Measurements from ENCODE around the gene CDV3.

Gene CDV3

GRCh38 chr3:133527081-133527715 is 46.3 kb upstream of the CDV3 start:
- ChIA-PET CTCF (interaction anchor here (0.6 kb wide), 1 partner anchor 12 kb away, joined by 3 read pairs; no protein-coding TSS in a partner anchor), POLR2A (no interaction called here)
- no peaks in the 10 kb centered on the region for H3K9me3 ChIP-seq (ENCODE audit: control insufficient read depth, insufficient read depth, low read depth, low read length)
- H3K4me3 ChIP-seq (ENCODE audit: low read depth, low read length), result no peak overlapping the region
- H3K27ac ChIP-seq (ENCODE audit: extremely low read depth, low read depth, low read length), result no peak overlapping the region
- H3K4me1 ChIP-seq (ENCODE audit: control insufficient read depth, insufficient read depth, low read length), result no peaks in the 10 kb centered on the region
- TF ChIP-seq ZNF510 (tag by site-specific recombination; IDR thresholded peaks at IDR 0.05; ENCODE audit: insufficient replicate concordance), result no peak
- no peak for TF ChIP-seq ZNF791 (tag by site-specific recombination; IDR thresholded peaks at IDR 0.05)
- TF ChIP-seq ZFHX2 (tag by site-specific recombination; conservative IDR thresholded peaks at IDR 0.05), result no peak
- TF ChIP-seq ZBTB48 (tag by site-specific recombination; IDR thresholded peaks at IDR 0.05), result no peak
- TF ChIP-seq ZNF174 (tag by site-specific recombination; IDR thresholded peaks at IDR 0.05), result no peak
- TF ChIP-seq ZNF202 (tag by site-specific recombination; IDR thresholded peaks at IDR 0.05; ENCODE audit: borderline replicate concordance), result no peak
- no peak for TF ChIP-seq ZNF558 (tag by site-specific recombination; IDR thresholded peaks at IDR 0.05)
- TF ChIP-seq TSHZ1 (tag by site-specific recombination; IDR thresholded peaks at IDR 0.05; ENCODE audit: borderline replicate concordance), result no peak
- no peak for TF ChIP-seq ZNF16 (tag by site-specific recombination; IDR thresholded peaks at IDR 0.05; ENCODE audit: low read depth)
- no peak for TF ChIP-seq ZNF148 (tag by site-specific recombination; IDR thresholded peaks at IDR 0.05; ENCODE audit: borderline replicate concordance)
- no peaks in the 10 kb centered on the region for H3K36me3 ChIP-seq (ENCODE audit: control insufficient read depth in 2 of 2, insufficient read depth in 1 of 2, low read length in 2 of 2)

GRCh38 chr3:133529809-133530208 is 43.7 kb upstream of the CDV3 start:
- POLR2A ChIA-PET, result no interaction called here
- no peaks in the 10 kb centered on the region for H3K36me3 ChIP-seq (ENCODE audit: control insufficient read depth in 2 of 2, insufficient read depth in 1 of 2, low read length in 2 of 2)

More at GRCh38 chr3:133529809-133530208, 43.7 kb upstream of the CDV3 start:
- TF ChIP-seq RBAK (tag by site-specific recombination; IDR thresholded peaks at IDR 0.05) (peak; percentile 94), ZNF146 (tag by site-specific recombination; IDR thresholded peaks at IDR 0.05) (no peak), KLF1 (tag by site-specific recombination; IDR thresholded peaks at IDR 0.05) (no peak), ZNF571 (tag by site-specific recombination; IDR thresholded peaks at IDR 0.05) (no peak), ZBTB26 (tag by site-specific recombination; optimal IDR thresholded peaks at IDR 0.05) (no peak), ZNF366 (tag by site-specific recombination; conservative IDR thresholded peaks at IDR 0.05) (no peak), GLIS2 (tag by site-specific recombination; IDR thresholded peaks at IDR 0.05) (no peak)
- Histone ChIP-seq H3K27ac (ENCODE audit: extremely low read depth, low read depth, low read length) (no peak overlapping the region), H3K9me3 (ENCODE audit: control insufficient read depth, insufficient read depth, low read depth, low read length) (no peaks in the 10 kb centered on the region), H3K4me1 (ENCODE audit: control insufficient read depth, insufficient read depth, low read length) (no peaks in the 10 kb centered on the region), H3K4me3 (ENCODE audit: low read depth, low read length) (no peak overlapping the region)
- CTCF ChIA-PET, result no interaction called here

All from HEK293 (cell line).